ENCODE data around the gene ST3GAL3. TPM values are rescaled to one million over a fixed set of nuclear protein-coding genes. Genes with fewer than 3 reads are reported as not detected.
"Not testable (repeated sequence)": the region's sequence is repeated elsewhere in the genome, so short reads cannot be mapped to it uniquely, and the experiment has no call there.

The ST3GAL3 gene
- total RNA-seq, 1 experiment from 2014 or later: 14.7 TPM

DNA sequence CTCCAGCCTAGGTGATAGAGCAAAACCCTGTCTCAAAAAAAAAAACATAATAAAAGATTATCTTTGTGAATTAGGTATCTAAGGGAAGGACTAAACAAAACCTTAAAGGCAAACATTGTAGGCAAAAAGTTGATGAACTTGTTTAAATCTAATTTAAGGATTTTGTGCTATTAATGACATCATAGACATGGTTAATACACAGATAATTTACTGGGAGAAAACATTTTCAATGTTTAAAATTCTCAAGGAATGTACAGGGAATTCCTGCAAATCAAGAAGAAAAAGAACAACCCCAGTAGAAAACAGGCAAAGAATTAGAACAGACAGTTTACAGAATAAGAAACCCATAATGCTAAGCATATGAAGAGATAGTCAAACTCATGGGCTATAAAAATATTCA lies 47.6 kb downstream of the ST3GAL3 start:
- DNase-seq (ENCODE audit: low read depth): no peak

DNA sequence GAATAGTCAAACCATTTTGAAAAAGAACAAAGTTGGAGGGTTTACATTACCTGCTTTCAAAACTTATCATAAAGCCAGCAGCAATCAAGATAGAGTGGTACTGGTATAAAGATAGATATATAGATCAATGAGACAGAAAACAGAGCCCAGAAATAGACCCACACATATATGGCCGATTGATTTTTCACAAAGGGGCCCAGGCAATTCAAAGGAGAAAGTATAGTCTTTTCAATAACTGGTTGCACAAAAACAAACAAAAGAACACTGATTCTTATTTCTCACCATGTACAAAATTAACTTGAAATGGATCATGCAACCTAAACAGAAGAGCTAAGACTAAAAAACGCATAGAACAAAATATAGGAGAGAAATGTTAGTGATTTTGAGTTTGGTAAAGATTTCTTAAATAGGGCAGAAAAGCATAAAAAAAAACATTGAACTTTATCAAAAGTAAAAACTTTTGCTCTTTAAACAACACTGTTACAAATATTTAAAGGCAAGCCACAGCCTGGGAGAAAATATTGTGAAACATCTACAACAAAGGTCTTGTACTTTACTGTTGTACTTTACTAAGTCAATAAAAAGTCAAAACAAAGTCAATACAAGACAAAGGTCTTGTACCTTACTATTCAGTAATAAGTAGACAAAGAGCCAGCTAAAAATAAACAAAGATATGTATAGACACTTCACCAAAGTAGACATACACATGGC lies 50.2 kb downstream of the ST3GAL3 start:
- DNase-seq (ENCODE audit: low read depth): no peak

DNA sequence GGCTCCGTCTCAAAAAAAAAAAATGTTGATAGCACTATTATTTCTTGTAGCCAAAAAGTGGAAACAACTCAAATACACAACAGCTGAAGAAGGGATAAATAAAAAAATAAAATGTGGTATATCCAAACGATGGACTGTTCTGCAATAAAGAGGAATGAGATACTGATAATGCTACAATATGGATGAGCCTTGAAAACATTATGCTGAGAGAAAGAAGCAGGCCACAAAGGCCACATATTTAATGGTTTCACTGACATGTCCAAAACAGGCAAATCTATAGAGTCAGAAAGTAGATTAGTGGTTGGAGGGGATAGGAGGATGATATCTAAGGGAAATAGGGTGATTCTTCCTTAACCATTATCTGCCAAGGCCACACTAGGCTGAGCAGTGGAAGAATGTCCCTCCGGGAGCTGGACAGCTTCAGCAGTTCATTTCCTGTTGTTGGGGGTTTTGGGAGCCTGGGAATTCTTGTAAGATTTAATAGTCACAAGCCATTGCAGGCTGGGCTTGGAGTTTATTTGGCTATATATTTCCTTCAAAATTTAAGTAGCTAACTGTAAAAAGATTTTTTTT lies 53.5 kb downstream of the ST3GAL3 start:
- no peak for DNase-seq (ENCODE audit: low read depth)

DNA sequence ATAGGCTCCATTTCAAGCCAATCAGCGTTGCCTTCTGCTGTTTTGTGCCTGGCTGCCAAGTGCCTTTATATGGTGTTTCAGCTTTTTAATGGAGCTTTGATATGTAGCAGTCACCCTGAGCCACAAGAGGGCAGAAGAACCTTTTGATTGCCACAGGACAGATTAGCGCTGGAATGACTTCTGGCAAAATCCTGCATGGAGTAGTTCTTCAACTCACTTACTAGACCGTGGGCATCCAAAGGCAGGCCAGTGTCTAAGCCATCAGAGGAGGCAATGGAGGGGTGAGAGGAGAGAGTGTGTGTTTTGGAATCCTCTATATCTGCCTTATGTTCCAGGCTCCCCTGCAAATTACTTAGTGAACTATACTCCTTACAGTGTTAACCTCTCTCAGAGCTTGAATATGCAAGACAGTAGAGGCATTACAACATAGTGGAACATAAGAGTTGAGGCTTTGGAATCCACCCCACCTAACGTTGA lies 56.2 kb downstream of the ST3GAL3 start:
- peak; percentile 85 for DNase-seq (ENCODE audit: low read depth)

DNA sequence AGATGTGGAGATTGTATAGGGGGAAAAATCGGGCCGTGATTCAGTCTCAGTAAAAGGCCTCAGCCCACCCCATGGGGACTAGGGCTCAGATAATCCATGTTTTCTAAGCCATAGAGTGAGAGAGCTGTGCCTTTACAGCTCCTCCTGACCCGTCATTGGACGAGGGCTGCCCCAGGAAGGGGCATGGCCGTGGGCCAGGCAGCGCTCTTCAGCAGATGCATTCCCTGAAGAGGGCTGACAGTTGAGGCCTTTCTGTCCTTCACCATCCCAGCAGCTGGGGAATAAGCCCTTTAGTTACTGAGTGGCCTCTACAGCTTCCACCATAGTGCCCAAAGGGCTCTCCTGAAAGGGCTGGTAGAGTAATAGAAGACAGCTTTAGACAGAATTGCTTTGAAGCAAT lies 57.2 kb downstream of the ST3GAL3 start:
- no peak for DNase-seq (ENCODE audit: low read depth)

DNA sequence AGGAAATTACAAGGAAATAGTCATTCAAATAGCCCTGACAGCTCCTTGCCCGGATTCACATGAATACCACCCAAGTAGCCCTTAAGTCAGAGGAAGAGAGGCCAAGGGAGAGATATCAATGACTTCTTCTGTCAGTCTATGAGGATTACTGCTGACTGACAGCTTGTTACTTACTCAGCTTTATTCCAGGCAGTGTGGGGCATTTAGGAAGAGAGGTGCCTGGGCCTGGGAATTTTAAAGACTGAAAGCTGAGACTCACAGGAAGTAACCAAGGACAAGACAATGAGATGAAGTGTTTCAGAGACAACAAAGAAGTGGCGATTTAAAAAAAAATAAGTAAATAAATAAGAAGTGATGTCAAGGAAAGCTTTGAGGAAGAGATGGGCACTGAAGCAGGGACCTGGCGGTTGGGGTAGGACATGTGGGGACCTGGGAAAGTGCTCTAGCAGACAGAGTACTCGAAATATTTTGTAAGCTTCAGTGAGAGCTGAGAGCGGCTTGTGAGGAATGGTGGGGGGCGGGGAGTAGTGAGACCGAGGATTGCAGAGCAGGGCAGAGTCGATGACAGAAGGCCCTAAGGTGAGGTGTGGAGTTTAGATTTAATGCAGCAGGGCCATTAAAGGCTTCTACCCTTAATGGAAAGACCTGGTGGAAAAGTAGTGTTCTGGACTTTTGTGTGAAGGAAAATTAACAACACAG lies 58.9 kb downstream of the ST3GAL3 start:
- peak; percentile 43 for DNase-seq (ENCODE audit: low read depth)

DNA sequence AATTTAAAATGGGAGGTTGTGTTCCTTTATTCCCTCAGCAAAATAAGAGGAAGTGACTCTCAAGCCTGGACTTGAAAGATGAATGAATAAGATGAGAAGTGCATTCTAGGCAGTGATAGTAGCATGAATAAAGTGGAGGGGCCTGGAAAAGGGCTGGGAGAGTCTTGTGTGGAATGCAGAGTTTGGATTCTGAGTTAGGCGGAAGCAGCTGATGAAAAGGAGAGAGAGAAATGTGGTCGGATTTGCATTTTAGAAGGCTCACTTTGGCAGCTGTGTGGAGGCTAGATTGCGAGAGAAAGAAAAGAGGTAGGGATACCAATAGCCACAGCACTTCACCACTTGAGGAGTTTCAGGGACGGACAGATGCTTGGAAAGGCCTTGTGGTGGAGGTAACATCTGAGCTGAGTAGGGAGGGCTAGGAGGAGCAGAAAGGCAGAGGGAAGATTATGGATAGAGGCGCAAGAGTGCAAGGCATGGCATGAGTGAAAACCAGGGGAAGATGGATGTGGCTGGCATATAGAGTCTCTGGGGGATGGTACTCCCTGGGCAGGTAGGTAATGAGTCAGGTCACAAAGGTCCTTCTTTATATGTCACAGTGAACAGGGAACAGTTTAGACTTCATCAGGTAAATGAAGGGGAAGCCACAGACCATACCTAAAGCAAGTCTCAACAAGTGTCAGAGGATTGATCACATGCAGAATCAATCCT lies 59.6 kb downstream of the ST3GAL3 start:
- no peak for DNase-seq (ENCODE audit: low read depth)

DNA sequence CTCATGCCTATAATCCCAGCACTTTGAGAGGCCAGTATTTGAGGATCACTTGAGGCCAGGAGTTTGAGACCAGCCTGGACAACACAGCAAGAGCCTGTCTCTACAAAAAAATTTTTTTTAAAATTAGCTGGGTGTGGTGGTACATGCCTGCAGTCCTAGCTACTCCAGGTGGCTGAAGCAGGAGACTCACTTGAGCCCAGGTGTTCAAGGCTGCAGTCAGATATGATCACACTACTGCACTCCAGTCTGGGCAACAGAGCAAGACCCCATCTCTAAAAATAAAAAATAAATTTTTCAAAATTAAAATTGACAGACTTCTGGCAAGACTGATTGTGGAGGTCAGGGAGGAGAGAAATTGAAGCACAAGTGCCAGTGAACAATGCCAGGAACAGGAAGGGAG lies 60.8 kb downstream of the ST3GAL3 start:
- no peak for DNase-seq (ENCODE audit: low read depth)

DNA sequence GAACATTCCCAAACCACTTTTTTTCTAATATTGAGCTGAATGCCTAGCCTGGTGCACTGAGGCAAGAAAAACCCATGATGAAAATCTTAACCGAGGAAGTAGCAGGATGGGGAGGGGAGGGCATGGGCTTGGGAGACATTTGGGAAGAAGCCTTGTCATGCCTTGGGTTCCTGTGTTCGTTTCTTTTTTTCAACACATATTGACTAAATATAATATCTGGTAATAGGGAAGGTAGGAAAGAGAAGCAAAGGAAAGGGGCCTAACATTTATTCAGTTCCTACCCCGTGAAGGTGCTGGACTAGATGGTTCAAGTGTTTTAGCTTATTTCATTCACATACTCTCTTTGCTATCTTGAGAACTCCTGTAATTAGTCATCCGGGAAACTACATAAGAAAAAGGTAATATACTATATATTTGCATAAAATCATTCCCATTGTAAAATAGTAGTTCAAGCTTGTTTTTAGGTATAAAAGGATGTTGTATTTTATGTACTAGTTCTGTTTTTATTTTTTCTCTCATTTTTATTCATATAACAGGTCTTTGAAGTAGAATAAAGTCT lies 62.1 kb downstream of the ST3GAL3 start:
- no peak for DNase-seq (ENCODE audit: low read depth)

DNA sequence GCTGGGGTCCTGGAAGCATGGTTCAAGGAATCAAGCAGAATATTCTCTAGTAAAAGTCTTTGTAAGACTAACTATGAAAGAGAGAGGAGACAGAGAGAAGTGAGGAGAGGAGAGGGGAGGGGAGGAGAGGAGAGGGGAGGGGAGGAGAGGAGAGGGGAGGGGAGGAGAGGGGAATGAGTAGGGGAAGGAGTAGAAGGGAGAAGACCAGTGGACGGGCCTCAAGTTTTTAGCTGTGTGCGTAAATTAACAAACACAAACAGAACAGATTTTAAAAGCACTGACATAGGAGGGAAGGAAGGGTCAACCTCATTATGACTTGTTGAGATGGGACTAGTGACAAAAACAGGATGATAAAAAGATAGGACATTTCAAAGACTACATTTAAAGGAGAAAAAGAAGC lies 62.8 kb downstream of the ST3GAL3 start:
- no peak for DNase-seq (ENCODE audit: low read depth)

DNA sequence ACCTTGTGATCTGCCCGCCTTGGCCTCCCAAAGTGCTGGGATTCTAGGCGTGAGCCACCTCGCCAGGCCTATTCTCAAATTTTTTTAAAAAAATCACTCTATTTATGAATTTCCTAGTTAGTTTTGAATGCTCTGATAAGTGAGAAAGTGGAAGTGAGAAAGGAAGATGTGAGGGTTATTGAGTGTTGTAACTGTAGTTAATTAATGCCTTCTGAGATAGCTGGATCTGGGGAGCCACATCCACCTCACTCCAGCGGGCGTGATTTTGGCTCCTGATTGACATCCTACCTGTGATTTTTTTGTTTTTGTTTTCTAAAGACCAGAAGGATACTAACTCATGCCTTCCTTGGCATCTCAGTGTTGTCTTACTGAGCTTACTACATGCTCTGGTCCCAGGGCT lies 65.6 kb downstream of the ST3GAL3 start:
- DNase-seq (ENCODE audit: low read depth): no peak

DNA sequence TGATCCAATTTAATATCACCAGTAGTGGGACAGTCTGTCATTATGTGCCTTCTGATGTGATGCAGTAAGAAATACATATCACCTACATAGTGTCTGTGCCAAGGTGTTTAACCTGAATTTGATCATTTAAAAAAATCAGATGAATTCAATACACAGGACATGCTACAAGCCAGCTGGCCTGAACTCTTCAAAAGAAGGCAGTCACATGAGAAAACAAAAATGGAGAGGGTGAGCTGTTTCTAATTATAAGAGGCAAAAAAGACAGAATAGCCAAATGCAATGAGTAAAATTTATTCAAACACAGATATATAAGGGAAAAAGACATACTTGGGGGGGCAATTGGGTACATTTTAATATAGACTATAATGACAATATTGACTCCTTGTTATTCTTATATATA lies 66.5 kb downstream of the ST3GAL3 start:
- no peak for DNase-seq (ENCODE audit: low read depth)

DNA sequence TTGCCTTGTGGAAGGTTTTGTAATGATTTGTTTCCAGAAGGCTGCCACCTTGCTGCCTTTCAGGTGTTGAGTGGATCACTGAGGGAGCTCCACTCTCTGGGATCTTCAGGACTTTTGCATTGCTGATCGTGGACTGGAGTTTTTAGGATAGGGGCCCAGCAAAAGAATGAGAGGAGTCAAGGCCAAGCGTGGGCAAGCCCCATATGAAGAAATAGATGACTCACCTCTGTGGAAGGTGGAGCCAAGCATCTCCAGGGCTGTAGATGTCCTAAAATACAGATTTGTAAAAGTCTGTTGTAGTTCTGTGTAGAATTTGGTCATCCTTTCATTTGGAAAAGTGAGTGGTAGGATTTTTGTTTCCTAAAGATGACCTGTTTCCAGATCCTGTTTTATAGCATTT lies 67.0 kb downstream of the ST3GAL3 start:
- DNase-seq (ENCODE audit: low read depth): peak; percentile 76

DNA sequence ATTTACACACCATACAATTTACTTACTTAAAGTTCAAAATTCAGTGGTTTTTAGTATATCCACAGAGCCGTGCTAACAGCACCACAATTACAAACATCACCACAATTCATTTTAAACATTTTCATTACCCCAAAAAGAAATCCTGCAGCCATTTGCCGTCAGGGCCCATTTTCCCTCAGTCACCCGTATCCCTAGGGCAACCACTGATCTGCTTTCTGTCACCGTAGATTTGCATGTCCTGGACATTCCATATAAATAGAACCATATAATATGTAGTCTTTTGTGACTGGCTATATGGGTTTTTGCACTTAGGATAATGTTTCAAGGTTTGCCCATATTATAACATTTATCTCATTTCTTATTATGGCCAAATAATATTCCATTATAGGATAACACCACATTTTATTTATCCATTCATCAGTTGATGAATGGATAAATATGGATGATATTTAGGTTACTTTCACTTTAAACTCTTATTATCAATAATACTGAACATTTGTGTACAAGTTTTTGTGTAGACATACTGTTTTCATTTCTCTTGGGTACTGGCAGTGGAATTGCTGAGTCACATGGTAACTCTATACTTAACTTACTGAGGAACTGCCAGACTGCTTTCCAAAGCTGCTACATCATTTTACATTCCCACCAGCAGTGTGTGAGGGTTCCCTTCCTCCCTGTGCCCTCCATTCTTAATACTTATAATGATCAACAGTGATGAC lies 68.9 kb downstream of the ST3GAL3 start:
- peak; percentile 77 for DNase-seq (ENCODE audit: low read depth)

DNA sequence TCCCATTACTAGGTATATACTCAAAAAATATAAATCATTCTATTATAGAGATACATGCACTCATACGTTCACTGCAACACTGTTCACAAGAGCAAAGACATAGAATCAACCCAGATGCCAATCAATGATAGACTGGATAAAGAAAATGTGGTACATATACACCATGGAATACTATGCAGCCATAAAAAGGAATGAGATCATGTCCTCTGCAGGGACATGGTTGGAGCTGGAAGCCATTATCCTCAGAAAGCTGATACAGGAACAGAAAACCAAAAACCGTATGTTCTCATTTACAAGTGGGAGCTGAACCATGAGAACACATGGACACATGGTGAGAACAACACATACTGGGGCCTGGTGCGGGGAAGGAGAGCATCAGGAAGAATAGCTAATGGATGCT lies 70.6 kb downstream of the ST3GAL3 start:
- not testable (repeated sequence) for DNase-seq (ENCODE audit: low read depth)

DNA sequence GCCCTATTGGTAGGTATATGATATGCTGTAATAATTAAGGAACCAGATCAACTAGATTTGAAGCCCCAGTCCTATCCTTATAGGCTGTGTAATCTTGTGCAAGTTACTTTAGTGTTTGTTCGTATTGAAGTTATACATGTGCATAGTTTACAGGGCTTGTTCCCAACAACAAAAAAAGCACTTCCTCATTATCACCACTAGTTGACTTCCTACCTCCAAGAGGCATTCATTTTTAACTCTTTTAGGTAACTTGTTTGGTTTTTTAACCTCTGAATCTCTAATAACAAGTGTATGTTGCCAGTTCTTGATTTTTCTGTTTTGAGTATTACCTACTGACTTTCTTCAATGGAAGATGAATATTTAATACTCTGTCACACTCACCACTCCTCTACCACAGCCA lies 71.9 kb downstream of the ST3GAL3 start:
- no peak for DNase-seq (ENCODE audit: low read depth)

DNA sequence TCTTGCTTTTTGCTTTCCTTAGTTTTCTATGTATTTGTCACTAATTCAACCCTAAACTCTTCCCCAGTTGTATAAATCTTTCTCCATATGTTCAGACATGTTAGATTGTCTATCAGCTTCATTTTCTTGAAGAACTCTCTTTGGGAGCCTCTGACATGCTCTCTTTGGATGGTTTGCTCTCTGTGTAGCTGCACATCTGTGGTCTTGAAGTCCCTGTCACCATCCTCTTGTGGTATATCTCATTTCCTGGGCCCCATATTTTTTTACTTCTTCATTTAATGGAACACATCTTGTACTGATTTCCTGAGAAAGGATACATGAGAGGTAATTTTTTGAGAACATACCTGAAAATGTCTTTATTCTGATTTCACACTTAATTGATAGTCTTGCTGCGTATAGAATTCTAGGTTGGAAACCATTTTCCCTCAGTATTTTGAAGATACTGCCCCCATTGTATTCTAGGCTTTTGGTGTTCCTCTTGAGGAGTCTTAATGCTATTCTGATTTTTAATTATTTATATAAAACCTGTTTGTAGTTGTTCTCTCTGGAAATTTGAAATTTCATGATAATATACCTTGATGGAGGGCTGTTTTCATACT lies 72.6 kb downstream of the ST3GAL3 start:
- no peak for DNase-seq (ENCODE audit: low read depth)

DNA sequence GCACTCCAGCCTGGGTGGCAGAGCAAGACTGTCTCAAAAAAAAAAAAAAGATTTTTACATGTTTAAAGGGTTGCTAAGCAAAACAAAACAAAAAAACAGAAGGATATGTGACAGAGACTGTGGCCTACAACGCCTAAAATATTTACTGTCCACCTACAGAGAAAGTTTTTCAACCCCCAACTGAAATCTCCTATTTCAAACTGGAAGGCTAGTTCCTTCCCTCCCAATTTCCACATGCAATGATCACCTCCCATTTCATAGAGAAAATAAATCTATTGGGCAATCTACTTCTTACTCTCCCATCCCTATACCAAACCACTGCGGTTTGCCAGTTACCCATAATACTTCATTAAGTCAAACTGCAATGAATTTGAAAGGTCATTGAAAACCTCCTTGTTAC lies 74.2 kb downstream of the ST3GAL3 start:
- DNase-seq (ENCODE audit: low read depth): peak; percentile 67

DNA sequence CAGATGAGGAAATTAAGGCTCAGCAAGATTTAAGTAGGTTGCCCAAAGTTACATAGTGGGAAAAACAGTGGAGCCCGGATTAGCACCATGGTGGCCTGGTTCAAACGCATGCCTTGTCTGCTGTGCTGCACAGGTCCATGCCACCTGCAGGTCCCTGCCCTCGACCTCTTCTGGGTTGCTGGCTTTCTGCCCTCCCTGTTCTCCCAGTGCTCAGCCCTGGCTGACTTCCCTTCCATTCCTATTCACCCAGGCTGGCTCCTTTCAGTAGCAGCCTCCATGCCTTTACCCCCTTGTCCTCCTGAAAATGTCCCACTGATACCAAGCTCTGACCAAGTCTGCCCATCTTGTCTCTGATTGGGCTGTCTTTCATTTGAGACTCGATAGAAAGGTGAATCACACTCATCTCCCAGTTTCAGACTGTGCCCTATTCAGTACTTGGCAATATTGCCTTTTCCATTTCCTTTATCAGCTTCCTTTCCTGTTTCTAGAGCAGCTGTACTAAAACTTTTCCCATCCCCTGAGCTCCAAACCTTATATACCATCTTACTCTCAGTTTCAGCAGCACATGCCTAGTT lies 75.8 kb downstream of the ST3GAL3 start:
- no peak for DNase-seq (ENCODE audit: low read depth)

DNA sequence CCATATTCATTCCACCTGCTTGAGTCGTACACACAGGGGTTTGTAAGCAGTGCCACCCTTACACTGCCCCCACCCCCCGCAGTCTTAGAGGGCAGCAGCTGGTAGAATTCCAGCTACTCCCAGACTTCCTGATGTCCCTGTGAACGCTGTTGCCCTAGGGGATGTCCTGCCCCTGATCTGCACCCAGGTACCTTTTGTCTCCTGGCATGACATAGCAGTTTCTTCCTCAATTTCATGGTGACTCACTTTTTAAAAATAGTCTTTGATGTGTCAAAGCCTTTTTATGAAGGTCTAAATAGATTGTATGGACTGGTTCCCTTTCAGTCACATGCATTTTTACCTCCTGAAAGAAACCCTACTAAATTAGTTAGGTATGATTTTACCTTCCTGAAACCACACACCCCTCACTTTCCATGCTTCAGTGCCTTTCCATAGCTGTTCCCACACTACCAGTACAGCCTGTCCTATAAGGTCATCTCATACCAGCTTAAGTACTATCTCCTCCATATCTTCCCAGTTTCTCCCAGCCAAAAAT lies 76.4 kb downstream of the ST3GAL3 start:
- peak; percentile 93 for DNase-seq (ENCODE audit: low read depth)

Data from RPMI7951 (cell line).